Tibial nerve (tissue), 4 donors: ENCODE measurements around the gene IL6. TPM values are rescaled to one million over a fixed set of nuclear protein-coding genes. Genes with fewer than 3 reads are reported as not detected.
A peak's percentile ranks its signal among the peaks of the same experiment; 100 is the strongest.

Experiments used
- DNase-seq, 2 donors: peaks; one replicate each; pipeline ENCODE4 v3.0.0-alpha.2; 2019; ENCODE audit warnings: low spot score in 2 of 2
- H3K27ac ChIP-seq, 4 donors: fragments of 200-600 bp; sonication (generic) in 3 of 4; one replicate each; pipeline ENCODE4 v1.5.1; 2017 to 2019; ENCODE audit warnings: mild to moderate bottlenecking in 1 of 4
- H3K27me3 ChIP-seq, 2 donors: fragments of 200-600 bp; sonication (generic) in 1 of 2; one replicate each; pipeline versions ENCODE4 v1.5.1 to v1.6.0; 2017 to 2019
- H3K36me3 ChIP-seq, 3 donors: fragments of 200-600 bp; sonication (generic); one replicate each; pipeline ENCODE4 v1.5.1; 2018 to 2019
- H3K4me1 ChIP-seq, 4 donors: fragments of 200-600 bp; sonication (generic) in 3 of 4; one replicate each; pipeline ENCODE4 v1.5.1; 2017 to 2019
- H3K4me3 ChIP-seq, 4 donors: fragments of 200-600 bp; sonication (generic) in 3 of 4; one replicate each; pipeline ENCODE4 v1.5.1; 2017 to 2019; ENCODE audit warnings: mild to moderate bottlenecking in 1 of 4, moderate library complexity in 1 of 4
- H3K9me3 ChIP-seq, 4 donors: fragments of 200-600 bp; sonication (generic) in 3 of 4; one replicate each; pipeline ENCODE4 v1.5.1; 2017 to 2019
- EP300 ChIP-seq, 2 donors: sonication (generic); formaldehyde crosslinking; IDR thresholded peaks; one replicate each; pipeline ENCODE4 v1.6.1; 2017; ENCODE audit warnings: antibody characterized with exemption in 2 of 2, mild to moderate bottlenecking in 1 of 2
- POLR2A ChIP-seq, 2 donors: fragments of 450-650 bp; IDR thresholded peaks; one replicate each; pipeline ENCODE4 v1.6.1; 2017; ENCODE audit warnings: antibody characterized with exemption in 2 of 2, mild to moderate bottlenecking in 2 of 2, moderate library complexity in 2 of 2
- WGBS, 2 donors: methylation state at CpG; one replicate each; pipeline ENCODE4 v1.1.5; 2018; 5-methylcytosine and 5-hydroxymethylcytosine counted together
- total RNA-seq, 4 donors: library from RNA; depleted of rRNA; stranded (reverse); fragments of >200 nt; gene quantifications; one replicate each; pipeline ENCODE4 v1.1.0, GENCODE V29; 2016
- TF ChIP-seq, protein P1 (sequence below), 5 experiments: fragments of 200-600 bp in 3 of 5; fragments of 450-650 bp in 2 of 5; sonication (generic) in 3 of 5; IDR thresholded peaks; one replicate each; pipeline ENCODE4 v1.5.1; 2016 to 2019; ENCODE audit warnings: antibody characterized with exemption in 5 of 5, mild to moderate bottlenecking in 3 of 5, moderate library complexity in 2 of 5

The IL6 gene
- total RNA-seq, 4 donors from 2014 or later: 3.3 to 16.4 (median 6.3) TPM; not detected in 1

DNA sequence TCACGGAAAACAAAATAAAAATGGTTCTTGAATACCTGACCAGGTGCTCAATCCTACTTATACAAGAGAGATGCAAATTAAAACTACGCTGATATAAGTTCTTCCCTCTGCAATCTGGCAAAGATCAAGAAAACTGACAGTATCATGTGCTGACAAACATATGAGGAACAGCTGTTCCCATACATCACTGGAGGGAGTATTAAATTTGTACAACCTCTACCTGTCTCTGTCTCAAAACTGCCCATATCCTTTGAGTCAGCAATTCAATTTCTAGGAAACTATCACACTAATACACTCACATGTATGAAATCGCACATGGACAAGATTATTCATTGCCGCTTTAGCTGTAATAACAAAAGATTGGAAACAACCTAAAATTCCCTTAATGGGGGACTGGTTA, 11.0 kb upstream of the IL6 start:
- H3K9me3 ChIP-seq: no peaks in the 10 kb centered on the region
- H3K27me3 ChIP-seq: no peaks in the 10 kb centered on the region
- H3K27ac ChIP-seq: no peak overlapping the region
- DNase-seq: no peak
- 90 to 94% methylated on average over 4 of the region's 4 CpGs for WGBS, 2 donors
- H3K4me3 ChIP-seq: no peak overlapping the region
- H3K4me1 ChIP-seq: peaks cover 0 to 27% (median 4%) of the 10 kb centered on the region in 4 donors
- H3K36me3 ChIP-seq: no peaks in the 10 kb centered on the region
- TF ChIP-seq EP300 (IDR thresholded peaks at IDR 0.05): no peak
- no peak for TF ChIP-seq POLR2A (IDR thresholded peaks at IDR 0.05)
- TF ChIP-seq, protein P1, sequence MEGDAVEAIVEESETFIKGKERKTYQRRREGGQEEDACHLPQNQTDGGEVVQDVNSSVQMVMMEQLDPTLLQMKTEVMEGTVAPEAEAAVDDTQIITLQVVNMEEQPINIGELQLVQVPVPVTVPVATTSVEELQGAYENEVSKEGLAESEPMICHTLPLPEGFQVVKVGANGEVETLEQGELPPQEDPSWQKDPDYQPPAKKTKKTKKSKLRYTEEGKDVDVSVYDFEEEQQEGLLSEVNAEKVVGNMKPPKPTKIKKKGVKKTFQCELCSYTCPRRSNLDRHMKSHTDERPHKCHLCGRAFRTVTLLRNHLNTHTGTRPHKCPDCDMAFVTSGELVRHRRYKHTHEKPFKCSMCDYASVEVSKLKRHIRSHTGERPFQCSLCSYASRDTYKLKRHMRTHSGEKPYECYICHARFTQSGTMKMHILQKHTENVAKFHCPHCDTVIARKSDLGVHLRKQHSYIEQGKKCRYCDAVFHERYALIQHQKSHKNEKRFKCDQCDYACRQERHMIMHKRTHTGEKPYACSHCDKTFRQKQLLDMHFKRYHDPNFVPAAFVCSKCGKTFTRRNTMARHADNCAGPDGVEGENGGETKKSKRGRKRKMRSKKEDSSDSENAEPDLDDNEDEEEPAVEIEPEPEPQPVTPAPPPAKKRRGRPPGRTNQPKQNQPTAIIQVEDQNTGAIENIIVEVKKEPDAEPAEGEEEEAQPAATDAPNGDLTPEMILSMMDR (IDR thresholded peaks at IDR 0.05): no peak

DNA sequence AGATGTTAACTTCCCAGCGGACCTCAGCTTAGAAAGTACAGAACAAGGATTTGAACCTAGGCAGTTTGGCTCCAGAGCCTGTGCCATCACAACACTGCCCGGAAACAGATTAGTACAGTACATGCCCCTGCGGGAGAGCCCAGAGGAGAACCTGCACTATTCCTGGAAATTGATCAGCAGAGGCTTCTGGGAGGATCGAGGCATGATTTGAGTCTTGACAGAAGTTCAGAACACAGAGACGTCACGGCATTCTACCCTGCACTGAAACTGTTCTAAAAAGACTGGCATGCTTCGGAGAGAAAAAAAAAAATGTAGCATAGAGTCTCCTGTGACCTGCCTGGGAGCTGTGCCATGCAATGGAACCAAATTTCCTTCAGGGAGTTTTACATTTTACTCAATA, 9.2 kb upstream of the IL6 start:
- TF ChIP-seq, protein P1 (IDR thresholded peaks at IDR 0.05): no peak
- TF ChIP-seq POLR2A (IDR thresholded peaks at IDR 0.05) (no peak), EP300 (IDR thresholded peaks at IDR 0.05) (no peak)

DNA sequence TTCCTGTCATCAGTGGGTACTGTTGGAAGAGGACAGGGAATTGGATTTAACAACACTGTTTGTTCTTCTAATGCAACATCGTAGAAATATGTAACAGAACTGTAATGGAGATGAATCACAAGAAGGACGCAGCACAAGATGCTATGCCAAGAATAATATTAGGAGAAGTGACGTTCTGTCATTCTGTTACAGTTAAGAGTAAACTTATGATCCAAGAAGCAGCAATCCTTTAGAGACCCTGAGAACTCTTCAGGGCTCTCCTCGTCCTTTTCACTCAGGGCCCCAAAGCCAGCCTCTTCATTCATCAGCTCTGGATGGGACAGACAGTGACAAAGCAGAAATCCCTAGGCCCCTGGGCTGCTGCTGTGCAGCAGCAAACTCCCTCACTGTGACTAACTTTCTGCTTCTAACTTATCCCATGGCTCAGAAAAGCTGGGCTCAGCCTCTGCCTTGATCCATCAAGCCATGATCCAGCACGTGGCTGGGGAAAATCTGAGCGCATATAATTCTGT, 8.7 kb upstream of the IL6 start:
- DNase-seq: no peak
- TF ChIP-seq, protein P1 (IDR thresholded peaks at IDR 0.05): no peak
- peak in 1 of 2 donors; percentile 31 for TF ChIP-seq EP300 (IDR thresholded peaks at IDR 0.05)
- Histone ChIP-seq H3K9me3 (no peaks in the 10 kb centered on the region), H3K27me3 (no peaks in the 10 kb centered on the region), H3K36me3 (no peaks in the 10 kb centered on the region), H3K4me3 (no peak overlapping the region), H3K4me1 (peaks cover 0 to 46% (median 9%) of the 10 kb centered on the region in 4 donors), H3K27ac (peak overlapping the region in 2 of 4 donors; percentile 19 to 61)
- WGBS, 2 donors: 44 to 48% methylated on average over 6 of the region's 6 CpGs

More for the DNA sequence above, 9.2 kb upstream of the IL6 start:
- Histone ChIP-seq H3K4me1 (peaks cover 0 to 42% (median 7%) of the 10 kb centered on the region in 4 donors), H3K4me3 (no peak overlapping the region), H3K9me3 (no peaks in the 10 kb centered on the region), H3K27ac (peak overlapping the region in 2 of 4 donors; percentile 56 to 61), H3K27me3 (no peaks in the 10 kb centered on the region), H3K36me3 (no peaks in the 10 kb centered on the region)
- DNase-seq: no peak
- 60 to 69% methylated on average over 7 of the region's 7 CpGs for WGBS, 2 donors

DNA sequence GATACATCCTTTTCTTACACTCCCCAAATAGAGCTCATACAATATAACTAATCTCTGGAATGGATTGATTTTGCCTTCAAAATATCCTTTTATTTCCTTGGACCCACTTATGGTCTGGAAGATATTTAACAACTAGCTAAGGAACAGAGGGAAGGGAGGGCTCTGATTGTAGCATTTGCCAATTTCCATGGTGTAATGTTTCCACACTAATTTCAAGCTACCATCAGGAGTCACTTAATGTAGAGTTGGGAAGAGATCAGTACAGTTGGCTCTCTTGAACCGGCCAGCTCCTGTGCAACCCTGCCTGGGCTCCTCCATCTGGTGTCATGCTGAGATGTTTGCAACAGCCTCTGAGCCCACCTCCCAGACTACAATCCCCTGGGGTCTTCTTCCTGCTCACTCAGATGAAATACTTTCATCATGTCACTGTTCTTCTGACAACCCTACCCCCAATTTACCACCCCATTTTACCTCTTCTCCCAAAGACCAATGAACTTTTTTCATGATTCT, 8.0 kb upstream of the IL6 start:
- no peak for TF ChIP-seq EP300 (IDR thresholded peaks at IDR 0.05)
- TF ChIP-seq, protein P1 (IDR thresholded peaks at IDR 0.05): no peak

More for the DNA sequence above, 8.0 kb upstream of the IL6 start:
- no peaks in the 10 kb centered on the region for H3K36me3 ChIP-seq
- no peak for DNase-seq
- H3K4me1 ChIP-seq: peaks cover 0 to 53% (median 13%) of the 10 kb centered on the region in 4 donors
- no peaks in the 10 kb centered on the region for H3K27me3 ChIP-seq
- peak overlapping the region in 2 of 4 donors; percentile 19 to 61 for H3K27ac ChIP-seq
- H3K9me3 ChIP-seq: no peaks in the 10 kb centered on the region
- no peak overlapping the region for H3K4me3 ChIP-seq
- WGBS, 2 donors: 22 to 25% methylated on average over 1 of the region's 1 CpG
